Parathyroid adenoma (tissue), 2 donors: ENCODE measurements around the gene VAPA.
A peak's percentile ranks its signal among the peaks of the same experiment; 100 is the strongest.

Experiments
- H2AFZ ChIP-seq: fragments of 300-600 bp; sonication (generic); one replicate; pipeline ENCODE4 v1.7.0; 2017; ENCODE audit warnings: antibody characterized with exemption, mild to moderate bottlenecking
- H3K27ac ChIP-seq: fragments of 300-600 bp; sonication (generic); one replicate; pipeline ENCODE4 v1.7.0; 2017
- H3K27me3 ChIP-seq: fragments of 300-600 bp; sonication (generic); one replicate; pipeline ENCODE4 v1.7.0; 2017; ENCODE audit warnings: low read length; ENCODE audit not compliant: control insufficient read depth, insufficient read depth
- H3K36me3 ChIP-seq: fragments of 300-600 bp; sonication (generic); one replicate; pipeline ENCODE4 v1.7.0; 2017; ENCODE audit warnings: low read length; ENCODE audit not compliant: control insufficient read depth, insufficient read depth
- H3K4me1 ChIP-seq: fragments of 300-600 bp; sonication (generic); one replicate; pipeline ENCODE4 v1.7.0; 2017; ENCODE audit warnings: control low read depth
- H3K4me2 ChIP-seq: fragments of 300-600 bp; sonication (generic); one replicate; pipeline ENCODE4 v1.7.0; 2017; ENCODE audit warnings: low read length
- H3K4me3 ChIP-seq: fragments of 300-600 bp; sonication (generic); one replicate; pipeline ENCODE4 v1.7.0; 2017; ENCODE audit warnings: low read depth, low read length
- H3K79me2 ChIP-seq: fragments of 300-600 bp; sonication (generic); one replicate; pipeline ENCODE4 v1.7.0; 2017; ENCODE audit warnings: control low read depth
- H3K9ac ChIP-seq: fragments of 300-600 bp; sonication (generic); one replicate; pipeline ENCODE4 v1.7.0; 2017; ENCODE audit warnings: mild to moderate bottlenecking
- H3K9me3 ChIP-seq: fragments of 300-600 bp; sonication (generic); one replicate; pipeline ENCODE4 v1.7.0; 2017; ENCODE audit warnings: low read length; ENCODE audit not compliant: control insufficient read depth
- CTCF ChIP-seq: fragments of 300-600 bp; sonication (generic); IDR thresholded peaks from one replicate; pipeline ENCODE4 v1.7.0; 2017; ENCODE audit warnings: antibody characterized with exemption, mild to moderate bottlenecking
- donor health status: primary hyperparathyroidism.

VAPA gene

GRCh38 chr18:9960258-9960904 is 46.6 kb downstream of the VAPA start:
- Histone ChIP-seq H3K4me1 (no peaks in the 10 kb centered on the region), H2AFZ (no peak overlapping the region), H3K36me3 (no peaks in the 10 kb centered on the region), H3K79me2 (no peaks in the 10 kb centered on the region), H3K9ac (no peak overlapping the region), H3K27me3 (no peaks in the 10 kb centered on the region), H3K4me2 (no peak overlapping the region), H3K27ac (no peak overlapping the region), H3K4me3 (no peak overlapping the region), H3K9me3 (no peaks in the 10 kb centered on the region)
- TF ChIP-seq CTCF, result no peak

GRCh38 chr18:9961041-9961440 is 47.2 kb downstream of the VAPA start:
- Histone ChIP-seq H3K9me3 (no peaks in the 10 kb centered on the region), H3K4me2 (no peak overlapping the region), H3K79me2 (no peaks in the 10 kb centered on the region), H3K27me3 (no peaks in the 10 kb centered on the region), H3K27ac (no peak overlapping the region), H3K9ac (no peak overlapping the region), H2AFZ (no peak overlapping the region), H3K4me1 (no peaks in the 10 kb centered on the region), H3K36me3 (no peaks in the 10 kb centered on the region), H3K4me3 (no peak overlapping the region)
- no peak for TF ChIP-seq CTCF

- Histone ChIP-seq H3K4me1 (no peaks in the 10 kb centered on the region), H3K79me2 (no peaks in the 10 kb centered on the region), H3K4me3 (no peak overlapping the region), H3K9ac (no peak overlapping the region), H3K36me3 (no peaks in the 10 kb centered on the region), H2AFZ (no peak overlapping the region), H3K27me3 (no peaks in the 10 kb centered on the region), H3K27ac (no peak overlapping the region), H3K4me2 (no peak overlapping the region), H3K9me3 (no peaks in the 10 kb centered on the region)
- no peak for TF ChIP-seq CTCF
Measured at GRCh38 chr18:9965711-9966624, 52.2 kb downstream of the VAPA start.

GRCh38 chr18:9968081-9968848 is 54.4 kb downstream of the VAPA start:
- Histone ChIP-seq H3K9ac (no peak overlapping the region), H3K4me1 (no peaks in the 10 kb centered on the region), H3K4me3 (no peak overlapping the region)

More at GRCh38 chr18:9968081-9968848, 54.4 kb downstream of the VAPA start:
- Histone ChIP-seq H3K27me3 (no peaks in the 10 kb centered on the region), H3K36me3 (no peaks in the 10 kb centered on the region), H3K9me3 (no peaks in the 10 kb centered on the region), H2AFZ (peak overlapping the region; percentile 73), H3K79me2 (no peaks in the 10 kb centered on the region), H3K4me2 (no peak overlapping the region), H3K27ac (no peak overlapping the region)
- TF ChIP-seq CTCF, result no peak
